GM21390 (cell line): ENCODE data around the gene LUM.

Experiments used
- ATAC-seq: cut with Tn5 transposase; IDR thresholded peaks from one replicate; pipeline ENCODE4 v1.9.1; 2021; ENCODE audit not compliant: unreplicated experiment

Gene LUM

GRCh38 chr12:91111366-91112325 lies at the start of gene LUM:
Gene LUM, minus strand, starts transcription at chr12:91111494. Its CDS starts 2,515 bp downstream, at chr12:91108979.
- ATAC-seq: no peak

- no peak for ATAC-seq
Observed at GRCh38 chr12:91161009-91161408, 49.7 kb upstream of the LUM start.

GRCh38 chr12:91155990-91156389 lies 44.7 kb upstream of the LUM start:
- ATAC-seq: no peak

- ATAC-seq: no peak
Observed at GRCh38 chr12:91154131-91154530, 42.8 kb upstream of the LUM start.

GRCh38 chr12:91144053-91144452 lies 32.8 kb upstream of the LUM start:
- no peak for ATAC-seq

GRCh38 chr12:91143206-91143605 lies 31.9 kb upstream of the LUM start:
- ATAC-seq: no peak

- ATAC-seq: no peak
Observed at GRCh38 chr12:91142221-91142631, 30.9 kb upstream of the LUM start.

GRCh38 chr12:91140026-91140931 lies 29.0 kb upstream of the LUM start:
- no peak for ATAC-seq

- no peak for ATAC-seq
Observed at GRCh38 chr12:91139286-91139685, 28.0 kb upstream of the LUM start.

GRCh38 chr12:91138337-91138920 lies 27.1 kb upstream of the LUM start:
- no peak for ATAC-seq

- no peak for ATAC-seq
Observed at GRCh38 chr12:91133871-91134270, 22.6 kb upstream of the LUM start.

GRCh38 chr12:91129662-91130362 lies 18.5 kb upstream of the LUM start:
- no peak for ATAC-seq

- no peak for ATAC-seq
Observed at GRCh38 chr12:91127751-91128150, 16.5 kb upstream of the LUM start.

GRCh38 chr12:91127306-91127705 lies 16.0 kb upstream of the LUM start:
- ATAC-seq: no peak

- no peak for ATAC-seq
Observed at GRCh38 chr12:91126516-91126915, 15.2 kb upstream of the LUM start.

GRCh38 chr12:91123236-91123916 lies 12.1 kb upstream of the LUM start:
- ATAC-seq: no peak

- no peak for ATAC-seq
Observed at GRCh38 chr12:91120781-91121180, 9.5 kb upstream of the LUM start.

GRCh38 chr12:91119089-91119488 lies 7.8 kb upstream of the LUM start:
- ATAC-seq: no peak

- ATAC-seq: no peak
Observed at GRCh38 chr12:91113621-91114020, 2.3 kb upstream of the LUM start.

GRCh38 chr12:91110311-91110924 lies 876 bp downstream of the LUM start:
- ATAC-seq: no peak
